ENCODE results near the gene CBARP.

CBARP gene

DNA sequence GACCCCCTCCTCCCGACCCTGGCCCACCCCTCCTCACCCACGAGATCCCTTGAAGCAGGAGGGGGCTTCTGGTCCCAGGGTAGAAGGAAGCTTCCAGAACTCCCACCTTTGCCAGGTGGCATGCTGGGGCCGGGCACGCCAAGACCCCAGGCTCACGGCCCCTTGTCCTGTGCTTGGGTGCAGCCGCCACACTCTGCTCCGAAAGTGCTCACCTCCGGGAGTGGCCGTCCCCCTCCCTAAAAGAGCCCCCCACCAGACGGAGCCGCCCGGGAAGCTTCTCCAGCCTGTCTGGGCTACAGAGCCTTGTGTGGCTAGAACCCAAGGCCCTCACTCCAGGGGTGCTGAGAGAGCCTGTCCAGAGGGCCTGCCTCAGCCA, 46.1 kb upstream of the CBARP start:
- in situ Hi-C loops (cut with HindIII; ENCODE audit: low sequenced_read_pairs), result no loop called here
- TF ChIP-seq, protein P1, sequence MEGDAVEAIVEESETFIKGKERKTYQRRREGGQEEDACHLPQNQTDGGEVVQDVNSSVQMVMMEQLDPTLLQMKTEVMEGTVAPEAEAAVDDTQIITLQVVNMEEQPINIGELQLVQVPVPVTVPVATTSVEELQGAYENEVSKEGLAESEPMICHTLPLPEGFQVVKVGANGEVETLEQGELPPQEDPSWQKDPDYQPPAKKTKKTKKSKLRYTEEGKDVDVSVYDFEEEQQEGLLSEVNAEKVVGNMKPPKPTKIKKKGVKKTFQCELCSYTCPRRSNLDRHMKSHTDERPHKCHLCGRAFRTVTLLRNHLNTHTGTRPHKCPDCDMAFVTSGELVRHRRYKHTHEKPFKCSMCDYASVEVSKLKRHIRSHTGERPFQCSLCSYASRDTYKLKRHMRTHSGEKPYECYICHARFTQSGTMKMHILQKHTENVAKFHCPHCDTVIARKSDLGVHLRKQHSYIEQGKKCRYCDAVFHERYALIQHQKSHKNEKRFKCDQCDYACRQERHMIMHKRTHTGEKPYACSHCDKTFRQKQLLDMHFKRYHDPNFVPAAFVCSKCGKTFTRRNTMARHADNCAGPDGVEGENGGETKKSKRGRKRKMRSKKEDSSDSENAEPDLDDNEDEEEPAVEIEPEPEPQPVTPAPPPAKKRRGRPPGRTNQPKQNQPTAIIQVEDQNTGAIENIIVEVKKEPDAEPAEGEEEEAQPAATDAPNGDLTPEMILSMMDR (IDR thresholded peaks at IDR 0.05; ENCODE audit: low read depth, low read length), result no peak
- DNase-seq (ENCODE audit: low read depth, low spot score), result no peak
- no peak overlapping the region for H3K4me3 ChIP-seq (ENCODE audit: low read depth, low read length)

DNA sequence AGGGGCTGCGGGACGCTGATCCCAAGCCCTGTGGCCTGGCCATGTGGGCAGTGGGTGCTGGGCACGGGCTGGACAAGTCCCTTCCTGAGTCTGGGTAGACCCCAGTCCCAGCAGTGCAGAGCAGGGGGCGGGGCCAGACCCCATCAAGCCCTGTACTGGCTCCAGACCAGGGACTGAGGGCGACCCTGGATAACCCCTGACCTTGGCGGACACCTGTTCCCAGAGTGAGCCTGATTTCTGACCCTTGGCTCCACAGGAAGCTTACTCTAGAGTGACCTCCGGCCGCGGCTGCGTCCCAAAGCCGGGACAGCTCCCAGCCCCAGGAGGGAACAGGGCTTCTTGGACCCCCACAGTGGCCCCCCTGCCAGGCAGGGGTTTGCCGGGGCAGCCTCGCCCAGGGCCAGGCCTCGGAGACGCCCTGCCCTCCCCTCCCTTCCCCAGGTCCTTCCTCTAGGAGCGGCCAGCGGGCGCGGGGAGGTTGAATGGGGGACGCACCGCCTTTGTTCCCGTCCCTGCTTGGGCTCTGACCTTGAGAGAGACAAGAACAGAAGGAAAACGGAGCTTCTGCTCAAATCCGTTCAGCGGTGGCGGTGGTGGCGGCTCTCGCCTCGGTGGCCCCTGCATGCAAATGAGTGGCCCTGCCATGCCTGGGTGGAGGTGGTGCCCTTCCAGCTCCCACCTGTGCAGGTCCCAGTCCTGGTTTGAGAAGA, 45.6 kb upstream of the CBARP start:
- in situ Hi-C loops (cut with HindIII; ENCODE audit: low sequenced_read_pairs), result no loop called here
- DNase-seq (ENCODE audit: low read depth, low spot score), result no peak
- no peak overlapping the region for H3K4me3 ChIP-seq (ENCODE audit: low read depth, low read length)
- TF ChIP-seq, protein P1 (IDR thresholded peaks at IDR 0.05; ENCODE audit: low read depth, low read length), result no peak

DNA sequence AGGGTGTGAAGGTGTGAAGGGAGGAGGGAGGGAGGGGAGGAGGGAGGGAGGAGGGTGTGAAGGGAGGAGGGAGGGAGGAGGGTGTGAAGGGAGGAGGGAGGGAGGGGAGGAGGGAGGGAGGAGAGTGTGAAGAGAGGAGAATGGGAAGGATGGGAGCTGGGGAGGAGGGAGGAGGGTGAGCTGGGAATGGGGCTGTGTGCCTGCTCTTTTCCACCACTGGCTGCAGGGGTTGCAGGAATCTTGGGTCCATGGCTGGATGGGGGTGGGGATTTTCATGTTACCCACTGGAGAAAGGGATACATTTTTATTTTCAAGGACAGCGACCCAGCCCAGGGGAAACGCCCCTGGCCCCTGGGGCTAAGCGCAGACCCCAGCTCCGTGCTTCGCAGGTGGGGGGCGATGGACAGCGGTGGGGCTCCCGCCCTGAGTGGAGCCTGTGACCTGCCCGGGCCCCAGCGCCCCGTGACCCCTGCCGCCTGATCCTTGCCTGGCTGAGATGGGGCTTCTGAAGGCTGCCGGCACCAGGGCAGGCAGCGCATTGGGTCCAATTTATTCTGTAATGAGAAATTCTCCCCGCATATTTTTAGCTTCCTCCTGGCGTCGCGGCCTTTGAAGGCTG, 44.9 kb upstream of the CBARP start:
- no peak overlapping the region for H3K4me3 ChIP-seq (ENCODE audit: low read depth, low read length)
- TF ChIP-seq, protein P1 (IDR thresholded peaks at IDR 0.05; ENCODE audit: low read depth, low read length), result no peak
- no peak for DNase-seq (ENCODE audit: low read depth, low spot score)
- in situ Hi-C loops (cut with HindIII; ENCODE audit: low sequenced_read_pairs), result no loop called here

DNA sequence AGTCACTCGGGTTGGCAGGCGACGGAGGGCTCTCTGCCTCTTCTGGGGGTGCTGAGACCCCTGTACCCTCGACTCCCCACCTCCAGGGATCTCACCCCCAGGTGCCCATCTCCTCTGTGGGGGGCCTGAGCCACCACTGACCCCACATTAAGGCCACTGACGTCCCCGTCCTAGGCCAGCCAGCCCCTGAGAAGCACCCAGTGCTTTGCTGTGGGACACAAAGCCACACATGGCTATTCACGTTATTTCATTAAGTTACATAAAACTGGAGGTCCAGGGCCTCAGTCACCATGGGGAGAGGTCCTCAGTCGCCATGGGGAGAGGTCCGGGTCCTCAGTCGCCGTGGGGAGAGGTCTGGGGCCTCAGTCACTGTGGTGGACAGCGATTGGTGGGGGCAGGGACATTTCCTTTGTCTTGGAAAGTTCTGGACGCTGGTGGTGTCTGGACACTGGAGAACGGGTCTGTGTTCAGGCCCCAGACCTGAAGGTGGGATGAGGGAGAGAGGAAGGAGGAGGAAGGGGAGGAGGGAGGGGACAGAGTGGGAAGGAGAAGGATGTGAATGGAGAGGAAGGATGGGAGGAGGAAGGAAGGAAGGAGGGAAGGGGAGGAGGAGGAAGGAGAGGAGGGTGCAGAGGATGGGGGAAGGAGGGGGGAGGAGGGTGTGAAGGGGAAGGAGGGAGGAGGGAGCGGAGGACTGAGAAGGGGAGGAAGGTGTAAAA, 43.9 kb upstream of the CBARP start:
- no peak overlapping the region for H3K4me3 ChIP-seq (ENCODE audit: low read depth, low read length)
- no peak for DNase-seq (ENCODE audit: low read depth, low spot score)
- in situ Hi-C loops (cut with HindIII; ENCODE audit: low sequenced_read_pairs), result no loop called here
- TF ChIP-seq, protein P1 (IDR thresholded peaks at IDR 0.05; ENCODE audit: low read depth, low read length), result no peak

DNA sequence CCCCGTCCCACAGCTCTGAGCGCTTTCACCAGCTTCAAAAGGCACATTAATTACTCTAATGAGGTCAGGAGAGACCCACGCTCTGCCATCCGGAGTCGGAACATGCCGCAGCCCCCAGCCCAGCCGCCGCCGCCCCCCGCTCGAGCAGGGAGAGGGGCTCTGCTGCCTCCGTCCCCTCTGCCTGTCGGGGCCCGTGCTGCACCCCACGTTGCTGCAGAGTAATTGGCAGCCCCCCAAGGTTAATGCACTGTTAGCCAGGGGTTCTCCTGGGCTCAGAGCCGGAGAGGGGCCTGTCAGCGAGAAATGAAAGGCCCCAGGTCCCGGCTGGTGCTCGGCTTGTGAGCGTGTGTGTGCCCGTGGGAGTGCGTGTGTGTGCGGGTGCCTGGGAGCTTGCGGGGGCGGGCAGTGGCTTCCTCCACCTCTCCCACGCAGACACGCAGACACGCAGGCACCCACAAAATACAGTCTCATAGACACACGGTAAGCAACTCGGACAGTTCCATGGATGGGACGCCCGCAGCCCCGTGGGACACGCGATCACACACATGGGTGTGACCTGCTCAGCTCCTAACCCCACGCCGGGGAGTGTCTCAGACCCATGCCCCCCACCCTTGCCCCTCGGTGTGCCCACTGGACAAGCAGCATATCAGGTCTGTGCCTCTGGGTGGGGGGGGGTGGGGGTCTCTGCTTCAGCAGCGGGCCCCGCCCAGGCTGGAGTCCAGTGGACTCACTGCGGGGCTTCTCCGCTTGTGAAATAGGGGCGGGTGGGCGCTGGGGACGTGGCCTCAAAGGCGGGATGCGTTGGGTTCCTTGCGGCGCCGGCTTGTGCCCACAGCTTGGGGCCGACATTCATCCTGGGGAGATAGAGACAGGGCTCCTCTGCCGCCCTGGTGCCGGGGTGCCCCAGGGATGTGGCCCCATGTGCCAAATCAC, 43.1 kb upstream of the CBARP start:
- TF ChIP-seq, protein P1 (IDR thresholded peaks at IDR 0.05; ENCODE audit: low read depth, low read length), result no peak
- in situ Hi-C loops (cut with HindIII; ENCODE audit: low sequenced_read_pairs), result no loop called here
- no peak overlapping the region for H3K4me3 ChIP-seq (ENCODE audit: low read depth, low read length)
- DNase-seq (ENCODE audit: low read depth, low spot score), result no peak

DNA sequence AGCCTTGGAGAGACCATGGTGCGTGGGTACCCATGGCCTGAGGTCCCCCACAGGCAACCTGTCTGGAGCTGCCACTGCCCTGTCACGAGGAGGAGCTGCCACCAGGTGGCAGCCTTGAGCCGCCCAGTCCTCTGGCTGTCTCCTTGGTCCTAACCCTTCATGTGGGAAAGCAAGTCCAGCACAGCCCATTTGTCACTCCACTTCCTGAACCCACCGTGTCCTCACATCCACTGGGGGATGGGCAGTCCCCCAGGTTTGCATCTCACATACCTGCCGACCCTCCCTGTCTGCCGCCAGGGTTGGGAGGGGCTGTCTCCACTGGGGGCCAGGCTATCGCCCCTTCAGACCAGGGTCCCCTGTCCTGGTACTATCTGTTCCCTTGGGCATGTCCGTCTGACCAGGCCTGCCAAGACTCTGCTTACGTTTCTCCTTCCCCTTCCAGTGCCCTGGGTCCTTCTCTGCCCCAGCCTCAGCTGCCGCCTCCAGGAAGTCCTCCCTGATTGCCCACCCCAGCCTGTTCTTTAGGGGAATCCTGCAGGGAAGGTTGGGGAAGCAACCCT, 42.1 kb upstream of the CBARP start:
- TF ChIP-seq, protein P1 (IDR thresholded peaks at IDR 0.05; ENCODE audit: low read depth, low read length), result peak; percentile 96
- DNase-seq (ENCODE audit: low read depth, low spot score), result peak; percentile 83
- in situ Hi-C loops (cut with HindIII; ENCODE audit: low sequenced_read_pairs), result no loop called here
- H3K4me3 ChIP-seq (ENCODE audit: low read depth, low read length), result no peak overlapping the region
